ENCODE results near the gene SFI1.
A peak's percentile ranks its signal among the peaks of the same experiment; 100 is the strongest.

The SFI1 gene

DNA sequence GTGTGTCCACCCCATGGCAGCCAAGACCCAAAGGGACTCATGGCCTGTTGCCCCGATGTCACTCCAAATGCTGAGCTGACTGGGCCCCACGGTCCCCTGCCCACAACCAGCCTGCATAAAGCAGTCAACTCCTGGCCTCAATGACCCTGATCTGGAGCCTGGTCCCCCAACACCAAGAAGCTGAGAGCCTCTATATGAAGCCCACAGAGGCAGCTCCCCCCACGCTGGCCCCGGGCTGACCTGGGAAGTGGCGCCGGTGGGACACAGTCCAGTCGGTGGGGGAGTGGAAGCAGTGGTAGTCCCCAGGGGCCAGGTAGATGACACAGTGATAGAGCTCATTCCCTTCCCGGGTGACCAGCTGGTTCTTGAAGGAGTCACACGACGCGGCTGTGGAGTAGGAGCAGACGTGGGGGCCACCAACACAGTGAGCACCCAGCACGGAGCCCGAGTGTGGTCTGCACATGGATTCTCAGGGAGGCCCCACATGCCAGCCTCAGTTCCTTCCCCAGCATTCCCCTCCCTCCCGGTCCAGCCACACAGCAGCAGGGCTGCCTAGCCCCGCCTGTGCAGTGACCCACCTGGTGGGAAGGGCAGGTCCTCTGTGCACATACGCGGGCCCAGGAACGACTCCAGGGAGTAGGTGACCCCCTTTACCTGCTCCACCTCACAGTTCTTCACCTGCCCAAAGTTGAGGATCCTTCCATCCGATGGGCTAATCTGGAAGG lies 124.6 kb downstream of the SFI1 start:
- no peak for DNase-seq

DNA sequence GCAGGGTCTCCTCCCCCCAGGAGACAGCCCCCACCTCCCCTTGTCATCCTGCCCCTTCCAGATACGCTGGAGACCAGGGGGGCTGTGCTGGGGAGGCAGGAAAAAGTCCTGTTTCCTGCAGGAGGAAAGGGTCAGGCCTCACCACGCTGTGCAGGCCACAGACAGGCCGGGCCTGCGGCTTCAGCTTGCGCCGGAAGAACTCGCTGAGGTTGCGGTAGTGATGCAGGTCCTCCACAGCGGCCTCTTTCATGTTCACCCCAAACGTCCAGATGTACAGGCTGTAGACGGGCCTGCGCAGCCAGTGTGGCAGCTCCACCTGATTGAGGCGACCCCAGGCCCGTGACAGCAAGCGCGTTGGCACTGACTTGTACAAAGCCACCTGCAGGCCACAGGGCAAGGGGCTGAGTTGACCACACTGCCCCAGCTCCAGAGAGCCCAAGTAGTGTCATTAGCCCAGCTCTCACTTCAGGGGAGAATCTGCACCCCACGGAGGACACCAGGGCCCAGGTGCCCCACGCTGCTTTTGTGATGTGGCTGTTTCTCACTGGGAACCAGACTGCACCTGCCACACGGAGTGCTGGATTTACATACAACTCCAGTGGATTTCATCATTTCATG lies 125.3 kb downstream of the SFI1 start:
- no peak for DNase-seq

DNA sequence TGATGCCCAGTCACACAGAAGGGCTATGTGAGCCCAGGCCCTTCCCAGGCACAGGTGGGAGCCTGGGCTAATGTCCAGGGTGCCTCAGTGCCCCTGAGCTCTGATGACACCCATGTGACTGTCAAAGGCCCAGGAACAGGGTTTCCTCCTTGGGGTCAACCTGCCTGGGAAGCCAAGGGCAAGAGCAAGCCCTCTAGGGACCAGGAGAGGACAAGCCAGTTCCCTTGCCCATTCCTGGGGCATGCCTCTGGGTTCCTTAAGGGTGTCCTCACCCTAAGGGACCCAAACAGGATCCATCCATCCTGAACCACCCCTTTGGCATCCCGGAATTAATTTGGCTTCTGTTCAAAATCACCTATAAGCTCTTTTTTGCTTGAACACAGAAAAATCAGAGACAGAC lies 126.6 kb downstream of the SFI1 start:
- DNase-seq, result no peak

DNA sequence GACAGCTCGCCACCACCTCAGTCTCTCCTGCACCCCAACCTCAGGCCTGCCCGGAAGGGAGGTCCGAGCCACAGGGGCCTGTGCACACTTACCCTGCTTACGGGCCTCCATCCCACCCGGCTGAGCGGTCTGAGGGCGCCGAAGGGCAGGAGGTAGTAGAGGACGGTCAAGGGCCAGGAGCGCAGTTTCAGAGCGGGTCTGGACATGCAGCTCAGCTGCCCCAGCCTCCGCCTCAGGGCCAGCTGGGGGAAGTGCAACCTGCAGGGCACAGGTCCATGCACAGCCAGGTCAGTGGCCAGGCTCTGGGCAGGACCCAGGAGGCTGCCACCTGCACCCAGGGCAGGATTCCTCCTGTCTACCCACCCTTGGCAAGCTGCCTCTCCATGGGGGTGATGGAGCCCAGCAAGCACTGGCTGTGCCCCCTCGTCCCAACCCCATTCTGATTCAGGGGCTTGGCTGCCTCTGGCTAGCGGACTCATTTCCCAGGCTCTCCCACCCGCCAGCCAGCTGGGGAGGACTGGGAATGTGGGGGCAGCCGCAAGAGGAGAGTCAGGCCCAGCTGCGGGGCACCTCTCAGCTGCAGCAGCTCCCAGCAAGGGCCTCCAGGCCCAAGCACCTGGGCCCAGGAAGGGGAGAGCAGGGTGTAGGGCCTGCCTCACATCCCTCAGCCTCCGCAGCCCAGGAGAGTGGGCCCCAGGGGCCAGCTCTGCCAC lies 127.4 kb downstream of the SFI1 start:
- DNase-seq, result no peak

DNA sequence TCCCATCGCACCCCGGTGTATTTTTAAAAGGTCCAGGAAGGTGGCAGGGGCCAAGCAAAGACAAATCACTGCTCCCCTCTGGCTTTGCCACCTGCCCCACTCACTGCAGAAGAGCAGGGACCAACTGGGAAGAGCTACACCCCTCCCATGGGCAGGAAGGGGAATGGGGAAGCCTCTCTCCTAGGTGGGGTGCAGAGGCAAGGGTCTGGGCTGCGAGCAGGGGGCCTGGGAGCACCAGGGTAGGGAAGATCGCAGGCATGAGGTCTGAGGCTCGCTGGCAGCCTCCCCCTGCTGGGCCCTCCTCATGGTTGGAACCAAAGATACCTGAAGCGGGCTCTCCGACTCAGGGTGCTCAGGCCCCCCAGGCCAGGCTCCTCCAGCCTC lies 128.9 kb downstream of the SFI1 start:
- no peak for DNase-seq

DNA sequence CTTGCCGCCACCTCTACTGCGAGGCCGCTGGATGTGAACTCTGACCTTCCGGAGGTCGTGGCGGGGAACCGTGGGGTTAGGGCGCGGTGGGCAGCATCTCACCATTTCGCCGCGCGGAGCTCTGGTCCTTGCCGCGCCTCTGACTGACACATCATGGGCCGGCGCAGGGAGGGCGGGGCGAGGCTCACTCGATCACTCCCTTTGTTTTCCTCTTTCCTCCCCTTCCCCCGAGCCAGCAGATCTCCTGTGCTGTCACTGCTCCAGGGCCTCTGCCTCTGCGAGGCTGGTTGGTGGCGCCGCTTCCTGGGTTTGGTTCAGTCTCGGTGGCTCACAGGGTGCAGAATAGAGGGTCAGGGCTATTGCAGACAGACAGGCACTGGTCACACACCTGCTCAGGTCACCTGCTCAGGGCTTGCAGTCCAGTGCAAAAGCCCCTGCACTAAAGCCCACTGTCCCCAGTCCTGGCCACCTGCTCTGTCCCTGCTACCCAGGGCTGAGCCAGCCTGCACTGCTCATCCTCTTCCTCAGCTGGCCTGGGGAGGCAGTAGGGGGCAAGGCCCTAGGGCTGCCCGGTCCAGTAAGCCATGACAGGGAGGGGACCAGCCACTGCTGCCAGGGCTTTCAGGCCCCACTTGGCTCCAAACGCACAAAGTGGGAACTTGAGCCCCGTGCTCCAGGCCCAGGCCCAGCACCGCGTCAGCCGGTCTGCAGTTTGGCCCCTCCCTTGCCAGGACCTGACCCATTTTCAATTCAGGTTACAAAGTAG lies 129.5 kb downstream of the SFI1 start:
- DNase-seq, result no peak

DNA sequence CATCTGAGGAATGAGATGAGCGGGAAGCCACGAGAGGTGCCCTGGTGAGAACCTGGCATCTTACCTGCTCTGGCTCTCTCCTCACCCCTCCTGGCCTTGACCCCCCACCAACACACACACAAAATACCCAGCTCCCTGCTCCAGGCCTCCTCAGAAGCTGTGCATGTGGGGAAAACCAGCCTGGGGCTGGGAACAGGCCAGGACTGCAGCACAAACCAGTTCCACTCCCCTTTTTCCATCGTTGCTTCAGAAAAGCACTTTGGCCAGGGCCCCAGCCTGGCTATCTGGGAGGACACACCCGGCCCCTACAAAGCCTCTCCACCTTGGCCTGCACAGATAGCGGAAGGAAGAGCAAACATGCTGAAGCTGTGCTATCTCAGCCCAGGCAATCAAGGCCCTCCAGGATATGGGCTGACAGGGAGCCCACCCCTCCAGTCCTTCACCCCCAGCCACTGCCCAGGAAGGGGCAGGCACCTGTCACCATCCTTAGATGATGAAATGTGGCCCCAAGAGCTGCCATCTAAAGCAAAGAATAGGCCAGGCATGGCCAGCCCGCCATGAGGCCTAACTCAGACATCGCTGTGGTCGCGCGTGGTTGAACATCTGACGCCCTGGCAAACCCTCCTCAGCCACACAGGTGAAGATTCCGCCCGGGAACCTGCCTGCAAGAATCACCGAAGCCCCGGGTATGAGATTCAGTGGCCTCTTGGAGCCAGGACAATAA lies 130.3 kb downstream of the SFI1 start:
- no peak for DNase-seq

DNA sequence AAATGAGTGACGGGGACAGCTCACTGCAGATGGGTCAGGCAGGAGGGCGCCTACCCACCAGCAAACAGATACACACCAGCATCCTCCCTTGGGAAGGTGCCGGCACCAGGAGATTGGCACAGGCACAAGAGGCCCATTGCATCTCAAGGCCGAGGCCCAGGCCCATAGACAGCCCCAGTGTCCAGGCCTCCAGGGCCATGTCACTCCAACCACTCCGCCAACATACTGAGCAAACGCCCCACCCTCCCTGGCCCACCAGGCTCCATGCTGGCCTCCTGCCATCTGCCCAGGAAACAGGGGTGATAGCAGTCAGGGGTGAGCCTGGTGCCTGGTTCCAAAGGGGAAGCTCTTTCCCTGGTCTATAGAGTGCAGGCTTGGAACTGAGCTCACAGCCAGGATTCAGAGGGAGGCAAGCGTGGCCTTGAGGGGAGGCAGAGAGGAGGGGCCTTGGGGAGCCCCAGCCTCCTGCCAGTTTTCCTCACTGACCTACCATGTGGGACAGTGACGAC lies 130.9 kb downstream of the SFI1 start:
- no peak for DNase-seq

DNA sequence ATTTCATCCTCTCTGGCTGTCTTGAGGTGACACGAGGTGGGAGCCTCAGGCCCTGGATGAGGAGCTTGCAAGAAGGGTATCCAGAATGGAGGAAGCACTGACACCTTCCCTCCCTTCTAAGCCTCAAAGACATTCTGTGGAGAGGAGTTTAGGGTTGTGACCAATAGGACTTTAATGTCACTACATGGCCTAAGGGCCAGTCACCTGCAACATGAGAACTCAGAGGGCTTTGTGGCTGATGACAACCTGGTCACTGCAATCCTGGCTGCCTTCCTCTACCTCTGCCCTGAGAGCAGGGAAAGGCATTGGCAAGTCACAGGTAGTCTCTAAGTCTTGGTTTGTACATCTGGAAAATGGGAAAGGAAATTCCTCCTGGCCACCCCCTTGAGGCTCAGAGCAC lies 132.0 kb downstream of the SFI1 start:
- DNase-seq, result no peak

DNA sequence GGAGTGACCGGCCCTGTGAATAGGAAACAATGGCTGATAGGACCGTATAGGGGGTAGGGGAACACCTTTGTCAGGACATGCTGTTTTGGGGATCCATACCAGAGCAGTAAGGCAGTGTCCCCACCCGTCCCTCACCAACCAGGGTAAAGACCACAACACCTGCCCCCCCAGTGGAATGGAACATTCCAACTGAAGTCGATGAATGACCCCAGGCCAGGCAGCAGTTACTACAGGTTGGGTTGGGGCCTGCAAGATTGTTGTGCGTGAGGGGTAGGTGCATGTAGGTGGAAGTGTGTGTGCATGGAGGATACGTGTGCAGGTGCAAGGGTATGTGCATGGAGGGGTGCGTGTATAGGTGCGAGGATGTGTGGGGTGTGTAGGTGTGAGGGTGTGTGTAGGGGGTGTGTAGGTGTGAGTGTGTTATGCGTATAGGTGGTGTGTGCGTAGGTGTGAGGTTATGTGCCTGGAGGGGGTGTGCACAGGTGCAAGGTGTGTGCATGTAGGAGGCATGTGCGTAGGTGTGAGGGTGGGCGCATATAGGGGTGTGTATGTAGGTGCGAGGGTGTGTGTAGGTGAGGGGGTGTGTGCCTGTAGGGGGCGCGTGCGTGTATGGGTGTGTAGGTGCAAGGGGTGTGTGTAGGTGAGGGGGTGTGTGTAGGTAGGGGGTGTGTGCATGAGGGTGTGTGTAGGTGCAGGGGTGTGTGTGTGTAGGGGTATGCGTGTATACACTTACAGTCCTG lies 132.8 kb downstream of the SFI1 start:
- no peak for DNase-seq

DNA sequence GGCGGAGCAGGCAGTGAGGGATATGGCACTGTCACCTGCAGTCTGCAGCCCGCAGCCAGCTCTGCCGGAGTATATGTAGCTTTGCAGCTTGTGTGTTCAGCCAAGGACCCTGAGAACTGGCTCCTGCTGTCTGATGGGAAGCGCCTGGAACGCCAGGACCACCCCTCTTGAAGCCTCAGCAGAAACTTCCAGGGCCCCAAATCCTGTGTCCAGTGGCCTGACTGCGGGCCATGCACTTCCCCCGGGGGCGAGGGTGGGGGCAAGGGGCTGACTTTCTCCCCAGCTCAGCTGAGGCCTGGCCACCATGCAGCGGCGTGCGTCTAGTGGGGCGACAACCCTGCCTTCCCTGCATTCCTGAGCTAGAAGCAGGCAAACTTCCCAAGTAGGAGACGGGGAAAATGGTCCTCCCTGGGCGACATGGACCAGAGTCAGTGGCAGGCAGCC lies 133.4 kb downstream of the SFI1 start:
- DNase-seq, result no peak

DNA sequence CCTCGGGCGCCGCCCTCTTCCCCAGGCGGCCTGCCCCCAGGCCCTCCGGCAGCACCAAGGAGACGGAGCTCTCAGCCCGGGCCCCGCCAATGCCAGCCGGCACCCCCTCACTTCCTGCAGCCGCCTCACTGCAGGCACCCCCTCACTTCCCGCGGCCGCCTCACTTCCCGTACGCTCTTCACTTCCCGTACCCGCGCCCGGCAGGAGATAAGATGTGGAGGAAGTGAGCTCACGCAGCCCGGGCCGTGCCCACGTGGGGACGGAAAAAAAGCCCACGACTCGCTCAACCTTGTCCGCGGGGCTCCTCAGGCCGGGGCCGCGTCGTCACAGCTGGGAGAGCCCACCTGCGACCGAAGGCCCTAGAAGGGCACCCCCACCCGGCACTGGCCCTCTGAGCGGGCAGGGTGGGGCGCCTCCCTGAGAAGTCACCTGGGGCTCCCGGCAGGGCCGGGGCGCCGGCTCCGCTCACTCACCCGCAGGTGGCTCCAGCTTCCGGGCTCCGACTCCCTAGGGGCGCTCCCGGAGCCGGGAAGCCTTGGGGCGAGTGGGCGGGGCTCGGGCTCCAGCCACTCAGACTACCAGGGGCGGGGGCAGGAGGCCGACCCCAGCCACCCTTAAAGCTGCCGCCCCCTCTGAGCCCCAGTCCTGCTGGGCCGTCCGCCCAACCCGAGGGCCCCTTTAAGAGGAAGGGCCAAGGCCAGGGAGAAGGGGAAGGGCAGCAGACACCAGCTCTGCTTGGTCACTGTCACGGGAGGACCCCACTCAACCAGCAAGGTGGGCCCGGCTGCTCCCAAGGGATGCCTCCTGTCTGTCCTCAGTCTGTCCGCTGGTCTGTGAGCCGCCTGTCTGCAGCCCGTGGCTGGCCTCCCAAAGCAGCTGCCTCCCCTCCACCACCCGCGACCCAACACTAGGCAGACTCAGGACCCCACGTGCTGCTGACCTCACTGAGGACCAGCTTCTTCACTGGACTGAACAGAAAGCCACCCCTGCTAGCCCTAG lies 134.3 kb downstream of the SFI1 start:
- DNase-seq, result peak; percentile 90 to 91

DNA sequence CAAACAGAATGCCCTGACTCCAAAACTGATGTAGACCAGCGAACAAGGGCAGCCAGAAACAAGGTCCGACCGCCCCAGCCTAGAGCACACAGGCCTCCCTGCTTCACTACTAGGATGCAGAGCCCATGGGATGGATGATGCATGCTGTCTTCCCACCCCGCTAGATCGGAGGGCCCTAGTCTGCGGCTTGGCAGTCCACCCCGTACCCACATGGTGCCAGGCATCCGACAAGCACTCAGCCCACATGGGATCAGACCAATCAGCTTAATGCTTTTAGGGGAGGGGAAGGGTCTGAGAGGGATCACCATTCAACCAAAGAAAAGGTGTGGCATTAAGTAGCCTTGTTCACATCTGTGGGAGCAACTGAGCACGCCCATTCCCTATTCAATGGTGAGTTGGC lies 135.1 kb downstream of the SFI1 start:
- DNase-seq, result no peak

DNA sequence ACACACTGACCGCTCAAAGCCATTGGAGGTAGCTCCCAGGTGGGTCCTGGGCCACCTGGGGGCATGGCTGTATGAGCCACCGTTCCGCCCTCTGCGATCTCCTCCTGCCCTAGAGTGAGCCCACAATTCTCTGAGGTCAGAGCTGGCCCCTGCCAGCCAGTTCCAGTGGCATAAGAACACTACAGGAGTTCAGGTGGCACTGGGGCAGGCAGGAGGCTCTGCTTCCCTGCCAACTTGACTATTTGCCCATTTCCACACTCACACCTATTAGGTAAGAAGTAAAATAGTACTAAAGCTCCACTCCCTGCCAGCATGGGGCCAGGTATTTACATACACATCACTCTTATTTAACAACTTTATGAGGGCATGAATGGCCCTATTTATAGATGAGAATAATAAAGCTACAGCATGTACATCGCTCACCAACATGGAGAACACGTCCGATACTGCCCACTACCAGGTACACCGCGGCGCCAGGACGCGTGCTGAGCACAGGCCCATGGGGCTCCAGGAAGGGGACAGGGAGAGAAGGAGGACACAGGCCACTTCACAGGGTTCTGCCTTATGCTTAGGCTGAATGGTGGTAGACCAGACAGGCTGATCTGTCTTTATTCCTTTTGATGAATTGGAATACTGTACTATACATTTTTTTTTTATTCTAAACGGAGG lies 139.4 kb downstream of the SFI1 start:
- DNase-seq, result no peak

DNA sequence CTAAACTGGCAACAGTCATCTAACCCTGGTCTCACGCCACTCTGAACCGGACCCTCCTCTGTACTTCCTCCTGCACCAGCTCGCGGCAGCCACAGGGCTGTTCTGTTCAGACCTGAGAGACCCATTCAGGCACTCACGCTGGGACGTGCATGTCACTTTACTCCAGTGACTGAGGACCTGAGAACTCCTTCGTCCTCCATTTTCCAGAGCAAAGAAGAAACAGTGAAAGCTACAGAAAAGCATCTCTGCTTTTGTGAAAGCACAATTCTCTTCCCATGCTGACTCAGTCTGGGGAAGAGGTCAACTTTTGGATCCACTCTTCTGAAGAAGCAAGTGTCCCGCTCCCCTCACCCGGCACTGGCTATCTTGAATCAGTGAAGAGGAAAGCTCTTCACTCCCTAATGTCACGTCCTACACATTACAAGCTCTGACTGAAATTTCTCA lies 141.1 kb downstream of the SFI1 start:
- DNase-seq, result peak in 1 of 2 donors; percentile 51

DNA sequence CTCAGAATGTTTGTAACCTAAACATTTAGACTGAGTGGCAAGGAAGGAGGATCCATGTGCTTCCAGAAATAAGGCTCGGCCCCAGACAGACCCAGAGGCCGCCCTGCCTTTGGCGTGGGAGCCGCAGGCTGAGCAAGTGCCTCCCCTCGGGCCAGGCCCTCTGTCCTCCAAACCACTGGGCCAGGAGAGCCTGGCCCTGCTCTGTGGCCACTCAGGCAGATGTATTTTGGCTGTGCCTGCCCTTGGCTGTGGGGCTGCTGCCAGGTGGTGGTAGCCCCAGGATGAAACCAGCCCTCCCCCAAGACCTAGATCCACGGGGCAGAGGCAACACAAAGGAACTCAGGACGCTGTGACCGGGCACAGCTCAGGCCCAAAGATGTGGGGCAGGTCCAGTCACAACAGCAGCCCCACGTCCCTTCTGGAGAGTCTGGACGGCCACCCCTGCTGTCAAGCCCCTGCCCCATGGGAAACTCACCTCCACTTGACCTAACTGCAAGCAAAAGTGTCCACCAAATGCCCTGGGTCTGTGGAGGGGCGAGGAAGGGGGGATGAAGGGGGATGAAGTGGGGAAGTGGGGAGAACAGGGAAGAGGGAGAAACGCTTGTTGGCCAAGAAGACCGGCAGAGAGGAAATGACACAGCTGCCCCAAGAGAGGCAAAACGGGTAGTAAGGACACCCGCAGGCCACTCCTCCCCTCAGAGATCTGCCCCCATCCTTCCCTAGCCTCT lies 141.7 kb downstream of the SFI1 start:
- peak in 1 of 2 donors; percentile 55 for DNase-seq

DNA sequence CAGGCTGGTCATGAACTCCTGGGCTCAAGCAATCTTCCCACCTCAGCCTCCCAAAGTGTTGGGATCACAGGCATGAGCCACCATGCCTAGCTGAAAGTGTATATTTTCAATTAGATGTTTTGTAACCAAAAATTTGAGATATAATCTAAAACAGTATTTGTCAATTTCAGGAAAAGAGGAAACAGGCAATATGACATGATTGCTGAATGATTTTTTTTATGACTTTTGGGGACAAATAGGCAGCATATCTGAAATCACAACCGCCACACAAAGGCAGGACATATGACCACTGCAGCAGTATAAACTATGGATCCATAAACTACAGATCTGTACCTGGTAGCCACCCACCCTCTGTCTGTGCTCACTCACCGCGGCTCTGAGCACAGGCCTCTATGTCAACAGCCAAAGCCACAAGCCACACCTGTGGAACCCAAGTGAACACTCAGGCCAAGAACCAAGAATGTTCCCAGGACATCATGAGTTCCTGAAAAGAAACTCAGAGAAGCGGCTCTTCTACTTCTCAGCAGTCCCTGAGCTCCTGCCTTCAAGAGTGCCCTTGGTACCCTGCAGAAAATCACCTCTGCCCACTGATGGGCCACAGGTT lies 143.2 kb downstream of the SFI1 start:
- no peak for DNase-seq

DNA sequence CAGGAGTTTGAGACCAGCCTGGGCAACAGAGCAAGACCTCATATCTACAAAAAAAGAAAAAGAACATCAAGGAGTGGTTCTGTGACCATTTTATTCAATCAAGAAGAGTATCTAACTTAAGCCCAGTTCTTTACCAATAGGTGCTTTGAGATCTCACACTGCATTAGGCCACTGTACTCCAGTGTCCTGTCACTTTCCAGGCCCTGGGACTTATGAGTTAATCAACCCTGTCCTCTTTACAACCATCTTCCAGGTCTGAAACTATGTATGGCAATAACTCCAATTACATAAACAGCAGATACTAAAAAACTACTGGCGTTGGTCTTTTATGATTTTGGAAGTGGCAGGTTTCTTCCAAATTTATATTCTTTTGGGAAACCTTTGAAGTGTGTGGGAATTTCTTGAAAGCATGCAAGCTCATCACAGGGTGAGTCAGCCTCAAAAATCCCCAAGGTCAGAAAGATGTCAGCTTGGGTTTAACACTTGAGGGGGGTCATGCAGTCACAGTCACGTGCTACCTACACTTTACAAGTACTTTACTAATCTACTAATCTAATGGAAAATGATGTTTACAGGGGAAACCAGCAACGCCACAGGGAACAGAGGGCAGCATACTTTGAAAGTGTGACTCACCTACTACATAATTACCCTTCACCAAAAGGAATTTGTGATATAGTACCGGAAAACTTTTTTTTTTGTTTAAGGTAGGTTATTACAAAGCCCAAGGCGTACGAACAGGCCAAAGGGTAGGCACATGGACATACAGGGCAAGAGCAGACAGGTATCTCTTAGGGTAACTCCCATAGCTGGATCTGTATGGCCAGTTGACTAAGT lies 150.1 kb downstream of the SFI1 start:
- DNase-seq, result no peak

Data from CD4-positive, alpha-beta T cell treated with Interleukin-4 for 1 hour (primary cell).